Suppressor macrophage treated with lipopolysaccharide for 4 hours (primary cell): Measurements from ENCODE around the gene USP33.
"Not testable (repeated sequence)": the region's sequence is repeated elsewhere in the genome, so short reads cannot be mapped to it uniquely, and the experiment has no call there.

Source experiments
- DNase-seq: peaks from one replicate; pipeline ENCODE4 v3.0.0-alpha.2; 2020

USP33 gene

DNA sequence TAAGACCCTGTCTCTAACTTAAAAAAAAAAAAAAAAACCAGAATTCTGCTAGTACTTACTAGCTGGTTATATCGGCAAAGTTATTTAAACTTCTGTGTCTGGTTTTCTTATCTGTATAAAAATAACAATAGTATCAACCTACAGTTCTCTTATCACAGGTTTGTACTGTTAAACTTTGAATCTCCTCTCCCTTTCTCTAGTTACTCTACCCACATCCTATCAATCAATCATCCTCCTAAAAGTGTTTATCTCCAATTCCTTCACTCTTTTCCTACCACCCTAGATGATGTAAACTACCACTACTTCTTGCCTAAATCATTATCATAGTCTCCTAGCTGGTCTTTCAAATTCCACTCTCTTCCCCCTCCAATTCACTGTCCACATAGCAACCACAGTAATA is 27.6 kb downstream of the USP33 start:
- DNase-seq, result no peak

DNA sequence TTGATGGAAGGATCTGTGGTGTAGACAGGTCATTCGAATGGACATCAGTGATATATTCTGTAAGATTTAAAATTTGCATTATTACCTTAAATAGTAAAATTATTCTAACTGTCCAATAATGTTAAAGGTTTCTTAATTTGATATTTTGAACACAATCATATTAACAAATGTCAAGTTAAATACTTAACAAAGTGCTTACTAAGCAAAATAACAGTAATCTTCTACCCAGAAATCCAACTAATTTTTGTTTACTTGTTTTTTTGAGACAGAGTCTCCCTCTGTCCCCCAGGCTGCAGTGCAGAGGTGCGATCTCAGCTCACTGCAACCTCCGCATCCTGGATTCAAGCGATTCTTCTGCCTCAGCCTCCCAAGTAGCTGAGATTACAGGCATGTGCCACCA is 33.9 kb downstream of the USP33 start:
- no peak for DNase-seq

DNA sequence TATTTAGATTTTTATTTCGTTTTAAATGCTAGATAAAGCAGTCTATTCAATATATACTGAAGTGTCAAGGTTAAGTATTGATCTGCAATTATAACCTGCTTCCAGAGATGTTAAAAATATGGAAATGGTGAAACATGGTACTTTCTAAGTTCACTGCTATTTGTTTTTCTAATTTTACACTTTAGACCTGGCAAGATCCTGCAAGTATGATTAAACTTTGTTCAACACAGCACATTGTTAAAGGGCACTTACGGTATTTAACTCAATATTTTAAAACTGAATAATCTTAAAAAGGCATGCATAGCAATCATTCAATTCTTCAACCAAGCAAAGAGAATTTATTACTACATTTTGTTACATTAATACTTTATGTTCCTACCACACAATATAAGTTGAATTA is 41.5 kb downstream of the USP33 start:
- DNase-seq, result no peak

DNA sequence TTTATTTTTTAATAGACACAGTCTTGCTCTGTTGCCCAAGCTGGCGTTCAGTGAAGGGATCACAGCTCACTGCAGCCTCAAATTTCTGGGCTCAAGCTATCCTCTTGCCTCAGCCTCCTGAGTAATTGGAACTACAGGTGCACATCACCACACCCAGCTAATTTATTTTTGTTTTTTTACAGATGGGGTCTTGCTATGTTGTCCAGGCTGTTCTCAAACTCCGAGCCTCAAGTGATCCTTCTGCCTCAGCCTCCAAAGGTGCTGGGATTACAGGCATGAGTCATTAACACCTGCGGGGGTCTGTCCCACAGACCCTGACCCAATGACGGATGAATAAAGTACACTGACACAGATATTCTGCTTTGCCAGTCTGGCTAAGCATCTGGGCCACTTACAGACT is 43.6 kb downstream of the USP33 start:
- no peak for DNase-seq

DNA sequence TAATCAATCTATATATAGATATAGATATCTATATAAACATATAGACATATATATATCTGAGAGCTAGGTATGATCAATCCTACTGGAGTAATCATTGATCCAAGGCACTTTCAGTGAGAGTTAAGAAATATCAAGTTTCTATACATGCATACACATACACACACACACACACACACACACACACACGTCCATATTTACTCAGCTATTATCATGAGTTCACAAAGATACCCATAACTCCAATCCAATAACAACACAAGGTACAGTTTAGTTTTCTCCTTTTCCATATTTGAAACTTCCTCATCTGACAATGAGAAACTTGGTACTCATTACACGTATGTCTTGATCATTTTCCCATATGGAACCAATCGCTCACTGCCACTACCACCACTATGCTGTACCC is 49.9 kb downstream of the USP33 start:
- no peak for DNase-seq

DNA sequence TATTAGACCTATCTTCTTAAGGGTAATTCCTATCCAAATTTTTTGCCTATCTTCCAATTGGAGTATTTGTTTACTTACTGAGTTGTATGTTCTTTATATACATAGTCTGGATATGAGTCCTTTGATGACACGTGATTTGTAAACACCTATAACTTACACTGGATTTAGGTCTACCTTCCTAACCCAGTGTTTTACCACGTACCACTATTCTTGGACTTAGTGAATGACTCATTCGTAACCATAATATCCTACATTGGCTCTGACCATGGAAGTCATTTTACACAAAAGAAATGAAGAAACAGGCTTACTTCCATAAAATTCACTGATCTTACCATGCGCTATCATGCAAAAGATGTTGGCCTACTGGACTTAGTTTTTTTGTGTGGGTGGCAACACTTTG is 53.3 kb downstream of the USP33 start:
- no peak for DNase-seq

DNA sequence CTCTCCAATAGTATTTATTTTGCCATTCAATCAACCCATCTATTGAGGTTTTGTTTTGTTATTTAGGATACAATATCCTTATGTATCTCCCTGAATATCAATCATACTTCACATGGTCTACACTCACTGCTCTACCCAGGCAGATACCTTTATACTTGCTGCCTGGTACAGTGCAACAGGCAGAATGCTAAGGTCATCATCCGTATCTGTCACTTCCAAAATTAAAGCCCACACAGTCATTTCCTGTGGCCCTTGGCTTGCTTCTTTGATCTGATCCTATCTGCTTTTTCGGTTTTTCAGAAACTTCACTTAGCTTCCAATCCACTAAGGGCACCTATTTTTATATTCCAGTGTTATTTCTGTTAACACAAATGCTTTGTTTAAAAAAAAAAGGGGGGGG is 54.9 kb downstream of the USP33 start:
- DNase-seq, result no peak

DNA sequence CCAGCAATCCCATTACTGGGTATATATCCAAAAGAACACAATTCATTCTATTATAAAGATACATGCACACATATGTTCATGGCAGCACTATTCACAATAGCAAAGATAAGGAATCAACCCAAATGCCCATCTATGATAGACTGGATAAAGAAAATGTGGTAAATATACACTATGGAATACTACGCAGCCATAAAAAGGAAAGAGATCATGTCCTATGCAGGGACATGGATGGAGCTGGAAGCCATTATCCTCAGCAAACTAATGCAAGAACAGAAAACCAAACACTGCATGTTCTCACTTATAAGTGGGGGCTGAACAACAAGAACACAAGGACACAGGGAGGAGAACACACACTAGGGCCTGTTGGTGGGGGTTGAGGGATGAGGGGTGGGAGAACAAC is 60.0 kb downstream of the USP33 start:
- not testable (repeated sequence) for DNase-seq

DNA sequence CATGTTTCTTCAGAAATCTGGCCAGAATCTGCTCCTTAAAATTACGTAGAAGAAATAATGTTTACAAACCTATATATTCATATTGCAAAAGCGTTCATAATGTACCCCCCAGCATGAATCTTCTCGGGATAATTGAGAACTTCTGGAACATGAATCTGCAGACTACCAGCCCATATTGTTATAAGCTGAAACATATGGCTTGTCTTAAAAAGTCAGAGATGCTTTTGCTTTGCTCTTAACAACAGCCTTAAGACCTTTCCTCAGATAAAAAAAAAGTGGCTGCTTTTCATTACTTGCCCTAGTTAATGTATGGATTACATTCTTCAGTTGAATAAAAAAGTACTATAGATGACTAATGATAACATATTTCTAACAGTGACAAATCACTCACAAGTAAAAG is 62.2 kb downstream of the USP33 start:
- DNase-seq, result no peak

DNA sequence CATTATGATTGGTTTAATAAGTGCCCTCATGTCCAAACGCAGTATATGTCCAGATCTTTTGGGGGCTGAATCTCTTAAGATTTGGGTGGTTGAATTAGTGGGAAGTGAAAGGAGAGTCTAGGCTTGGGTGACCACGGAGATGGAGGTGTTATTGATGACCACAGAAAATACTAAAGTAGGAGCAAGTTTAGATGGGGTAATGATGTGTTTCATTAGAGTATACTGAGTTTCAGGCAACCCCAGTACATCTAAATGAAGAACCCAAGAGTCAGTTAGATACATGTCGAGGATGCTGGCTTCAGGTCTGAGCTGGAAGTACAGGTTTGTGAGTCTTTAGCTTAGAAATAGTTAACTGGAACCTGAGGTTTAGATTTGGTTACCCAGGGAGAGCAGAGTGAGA is 70.7 kb downstream of the USP33 start:
- no peak for DNase-seq

DNA sequence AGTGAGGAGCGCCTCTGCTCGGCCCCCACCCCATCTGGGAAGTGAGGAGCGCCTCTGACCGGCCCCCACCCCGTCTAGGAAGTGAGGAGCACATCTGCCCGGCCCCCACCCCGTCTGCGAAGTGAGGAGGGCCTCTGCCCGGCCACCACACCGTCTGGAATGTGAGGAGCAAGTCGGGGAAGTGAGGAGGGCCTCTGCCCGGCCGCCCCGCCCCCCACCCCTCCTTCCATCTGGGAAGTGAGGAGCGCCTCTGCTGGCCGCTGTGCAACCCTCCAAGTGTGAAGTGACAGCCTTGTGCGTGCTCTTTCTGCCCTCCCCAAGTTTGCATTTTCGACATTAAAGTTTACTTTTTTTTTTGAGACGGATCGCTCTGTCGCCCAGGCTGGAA is 72.1 kb downstream of the USP33 start:
- DNase-seq, result no peak

DNA sequence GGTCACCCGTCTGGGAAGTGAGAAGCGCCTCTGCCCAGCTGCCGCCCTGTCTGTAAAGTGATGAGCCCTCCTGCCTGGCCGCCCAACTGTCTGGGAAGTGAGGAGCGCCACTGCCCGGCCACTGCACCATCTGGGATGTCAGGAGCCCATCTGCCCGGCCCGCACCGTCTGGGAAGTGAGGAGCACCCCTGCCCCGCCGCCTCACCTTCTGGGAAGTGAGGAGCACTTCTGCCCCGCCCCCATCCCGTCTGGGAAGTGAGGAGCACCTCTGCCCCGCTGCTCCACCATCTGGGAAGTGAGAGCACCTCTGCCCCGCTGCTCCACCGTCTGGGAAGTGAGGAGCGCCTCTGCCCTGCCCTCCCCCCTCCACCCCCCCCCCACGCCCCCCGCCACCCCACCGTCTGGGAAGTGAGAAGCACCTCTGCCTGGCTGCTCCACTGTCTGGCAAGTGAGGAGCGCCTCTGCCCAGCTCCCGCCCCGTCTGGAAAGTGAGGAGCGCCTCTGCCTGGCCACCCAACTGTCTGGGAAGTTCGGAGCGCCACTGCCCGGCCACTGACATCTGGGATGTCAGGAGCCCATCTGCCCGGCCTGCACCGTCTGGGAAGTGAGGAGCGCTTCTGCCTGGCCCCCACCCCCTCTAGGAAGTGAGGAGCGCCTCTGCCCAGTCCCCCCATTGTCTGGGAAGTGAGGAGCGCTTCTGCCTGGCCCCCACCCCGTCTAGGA is 72.7 kb downstream of the USP33 start:
- no peak for DNase-seq

DNA sequence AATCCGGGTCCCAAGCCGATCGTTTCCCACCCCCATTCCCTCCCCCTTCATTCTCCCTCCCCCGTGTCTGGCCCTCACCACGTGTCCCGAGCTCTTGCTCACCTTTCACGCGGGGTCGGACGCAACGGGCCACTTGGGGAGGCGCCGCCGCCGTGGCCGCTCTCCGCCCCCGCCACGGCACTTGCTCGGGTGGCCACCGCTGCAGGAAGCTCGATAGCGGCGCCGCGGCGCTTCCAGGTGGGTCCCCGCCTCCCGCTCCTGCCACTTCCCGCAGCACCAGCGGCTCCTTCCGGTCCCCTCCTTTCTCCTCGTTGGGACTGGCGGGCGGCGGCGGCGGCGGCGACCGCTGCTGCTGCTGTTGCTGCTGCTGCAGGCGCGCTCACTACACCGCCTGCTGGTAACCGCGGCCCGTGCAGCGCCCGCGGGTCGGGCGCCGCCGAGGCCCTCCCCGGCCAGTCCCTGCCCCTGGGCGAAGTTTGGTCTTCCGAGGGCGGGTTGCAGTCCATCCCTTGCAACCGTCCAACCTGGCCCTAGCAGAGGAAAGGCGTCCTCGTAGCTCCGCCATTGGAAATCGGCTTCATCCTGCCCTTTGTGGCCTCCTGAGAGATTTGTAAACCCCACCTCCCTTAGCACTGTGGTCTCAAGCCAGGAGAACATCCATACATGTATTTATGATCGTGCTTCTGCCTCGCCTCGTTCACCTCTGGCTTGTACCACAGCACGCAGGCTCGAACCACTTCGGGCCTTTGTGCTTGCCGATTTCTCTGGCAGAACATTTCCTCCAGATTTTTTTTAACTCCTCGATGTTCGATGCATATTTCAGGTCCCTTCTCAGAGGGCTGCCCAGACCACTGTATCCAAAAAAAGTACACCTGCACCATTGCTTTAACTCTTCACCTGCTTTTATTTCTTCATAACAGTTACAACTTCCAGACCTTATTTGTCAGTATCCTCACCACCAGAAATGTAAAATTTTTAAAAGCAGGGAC is 76.2 kb downstream of the USP33 start:
- DNase-seq, result peak; percentile 95

DNA sequence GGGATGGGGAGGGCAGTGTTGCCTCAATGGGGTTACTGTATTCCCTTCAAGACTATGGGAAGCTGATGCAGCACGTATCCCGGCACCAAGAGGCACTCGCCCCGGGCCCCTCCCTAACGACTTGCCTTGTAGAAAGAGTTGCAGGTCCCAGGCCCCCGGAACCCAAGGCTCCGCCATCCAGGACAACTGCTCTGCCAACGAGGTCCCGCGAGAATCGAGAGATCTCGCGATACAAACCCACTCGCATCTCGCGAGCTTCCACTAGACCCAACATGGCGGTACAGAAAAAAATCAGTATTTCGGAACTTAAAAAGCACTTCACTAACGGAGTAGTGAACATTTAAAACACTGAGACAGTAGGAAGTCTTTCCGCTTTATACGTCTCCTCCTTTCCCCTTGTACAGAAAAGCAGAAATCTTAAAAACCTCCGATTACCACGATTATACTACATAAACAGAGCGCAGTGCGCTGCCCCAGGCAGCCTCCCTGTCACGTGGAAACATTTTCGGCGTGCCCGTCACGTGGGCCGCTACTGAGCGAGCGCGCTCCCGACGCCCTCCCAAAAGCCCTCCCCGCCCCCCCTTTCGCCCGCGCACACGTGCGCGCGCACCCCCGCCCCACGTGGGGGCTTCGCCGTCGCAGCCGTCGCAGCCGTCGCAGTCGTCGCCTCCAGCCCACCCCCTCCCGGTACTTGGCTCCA is 77.0 kb downstream of the USP33 start, which contains the start of gene ZZZ3:
Gene ZZZ3 (minus strand): TSS at position 199 of the 700 bp plus-strand sequence. CDS start 49,304 bp downstream, outside the sequence.
- peak; percentile 96 for DNase-seq

DNA sequence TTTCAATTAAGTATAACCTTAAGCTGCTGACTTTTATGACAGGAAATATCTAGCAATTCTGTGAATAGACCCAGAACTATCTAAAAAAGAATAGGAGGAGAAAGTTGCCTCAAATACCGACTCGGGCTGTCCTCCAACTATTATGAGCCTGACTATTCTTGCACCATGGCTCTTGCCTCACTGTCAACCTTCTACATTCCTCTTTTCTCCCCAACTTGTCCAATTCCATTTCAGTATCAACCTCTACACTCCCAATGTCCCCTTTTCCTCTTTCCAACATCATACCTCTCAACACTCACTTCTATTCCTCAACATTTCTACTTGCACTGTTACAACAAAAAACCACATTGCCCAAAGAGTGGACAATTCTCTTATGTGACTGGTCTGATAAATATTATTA is 79.5 kb downstream of the USP33 start:
- DNase-seq, result no peak

DNA sequence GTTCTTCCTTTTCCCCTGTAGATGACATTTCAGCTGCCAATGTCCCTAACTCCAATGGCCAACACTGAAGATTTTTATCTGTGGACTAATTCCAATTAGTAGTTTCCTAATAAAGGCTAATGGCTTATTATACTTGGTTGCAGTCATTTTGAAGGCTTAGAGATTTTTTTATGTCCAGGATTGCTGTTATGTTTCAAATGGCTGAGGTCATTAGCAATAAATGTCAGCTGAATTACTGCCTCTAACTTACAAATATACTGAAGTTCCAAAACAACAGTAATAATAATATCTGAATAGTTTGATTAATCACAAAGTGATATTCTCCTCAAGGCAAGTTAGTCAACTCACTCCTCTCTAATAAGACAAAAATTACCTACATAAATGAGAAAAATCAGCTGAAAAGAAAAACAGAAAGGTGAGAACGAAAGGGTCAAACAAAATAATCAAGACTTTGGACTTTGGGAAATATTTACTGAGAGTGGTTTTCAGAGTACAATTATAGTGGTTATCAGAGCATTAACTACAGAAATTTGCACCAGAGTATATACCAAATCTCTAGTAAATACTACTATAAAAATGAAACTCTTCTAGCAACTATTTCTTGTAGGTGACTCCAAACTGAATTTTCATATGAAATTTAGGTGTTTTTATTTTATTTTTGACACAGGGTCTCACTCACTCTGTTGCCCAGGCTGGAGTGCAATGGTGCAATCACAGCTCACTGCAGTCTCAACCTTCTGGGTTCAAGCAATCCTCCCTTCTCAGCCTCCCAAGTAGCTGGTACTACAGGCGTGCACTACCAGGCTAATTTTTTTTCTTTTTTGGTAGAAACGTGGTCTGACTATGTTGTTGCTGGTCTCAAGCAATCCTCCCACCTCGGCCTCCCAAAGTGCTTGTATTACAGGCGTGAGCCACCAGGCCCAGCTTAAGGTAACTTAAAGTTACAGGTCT is 80.7 kb downstream of the USP33 start:
- no peak for DNase-seq

DNA sequence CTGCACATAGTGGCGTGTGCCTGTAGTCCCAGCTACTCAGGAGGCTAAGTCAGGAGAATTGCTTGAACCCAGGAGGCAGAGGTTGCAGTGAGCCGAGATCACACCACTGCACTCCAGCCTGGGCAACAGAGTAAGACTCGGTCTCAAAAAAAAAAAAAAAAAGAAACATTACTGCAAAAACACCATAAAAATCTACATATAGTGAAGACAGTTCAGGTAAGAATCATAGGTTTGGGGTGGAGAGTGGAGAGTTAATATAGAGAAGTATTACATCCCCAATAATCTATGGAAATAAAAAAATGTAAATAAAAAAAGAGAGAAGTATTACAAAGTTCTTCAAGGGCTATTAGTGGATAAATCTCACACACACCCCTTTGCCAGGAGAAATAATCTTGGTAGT is 84.8 kb downstream of the USP33 start:
- not testable (repeated sequence) for DNase-seq

DNA sequence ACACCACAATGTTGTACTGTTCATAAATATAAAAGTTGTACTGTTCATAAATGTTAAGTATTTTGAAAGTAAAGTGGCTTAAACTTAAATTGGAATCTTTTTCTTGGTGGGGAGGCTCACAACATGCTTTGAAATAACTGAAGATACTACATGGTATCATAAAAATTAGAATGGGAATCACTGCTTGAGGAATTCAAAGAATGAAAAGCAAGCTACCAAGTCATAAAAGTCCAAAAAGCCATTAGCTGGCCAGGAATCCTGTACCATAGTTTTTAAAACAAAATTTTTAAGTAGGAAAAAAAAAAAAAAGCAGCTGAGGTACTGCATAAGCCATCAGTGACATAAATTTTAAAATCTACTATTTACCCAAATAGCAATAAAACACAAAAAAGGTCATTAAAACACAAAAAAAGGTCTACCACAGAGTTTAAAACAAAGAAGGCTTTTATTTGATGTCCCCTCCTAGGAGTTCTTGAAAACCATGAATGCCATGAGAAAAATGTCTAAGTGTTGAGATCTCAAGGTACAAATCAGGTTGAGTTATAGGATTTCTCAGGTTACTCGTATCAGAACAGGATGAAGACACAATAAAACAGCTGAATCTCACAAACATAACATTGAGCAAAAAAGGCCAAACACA is 85.8 kb downstream of the USP33 start:
- no peak for DNase-seq

DNA sequence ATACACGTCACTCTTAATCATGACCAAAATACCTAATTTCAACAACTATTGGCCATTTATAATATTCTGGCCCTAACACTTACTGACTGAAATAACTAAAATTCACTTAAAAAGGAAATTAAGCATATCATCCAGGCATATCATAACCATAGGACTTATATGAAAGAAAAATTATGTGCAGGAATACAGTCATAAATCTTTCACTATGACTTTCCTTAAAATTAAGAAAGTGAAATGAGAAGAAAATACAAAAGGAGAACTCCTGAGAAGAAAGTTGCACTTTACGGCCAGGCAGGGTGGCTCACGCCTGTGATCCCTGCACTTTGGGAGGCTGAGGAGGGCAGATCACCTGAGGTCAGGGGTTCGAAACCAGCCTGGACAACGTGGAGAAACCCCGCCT is 86.6 kb downstream of the USP33 start:
- no peak for DNase-seq

DNA sequence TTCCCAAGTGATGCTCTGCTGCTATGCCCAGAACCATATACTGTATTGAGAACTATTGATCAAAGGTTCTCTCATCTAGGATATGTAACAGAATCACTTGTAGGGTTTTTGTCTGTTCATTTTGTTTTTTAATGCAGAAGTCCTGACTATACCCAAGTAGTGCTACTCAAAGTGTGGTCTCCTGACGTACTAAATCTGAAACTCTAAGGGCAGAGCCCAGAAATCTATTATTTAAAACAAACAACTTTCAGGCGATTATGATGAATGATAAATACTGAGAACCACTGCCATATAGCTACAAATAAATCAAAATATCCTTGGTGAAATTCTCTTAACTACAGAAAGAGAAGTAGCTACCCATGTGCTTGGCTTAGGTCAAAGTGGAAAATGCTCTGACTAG is 87.3 kb downstream of the USP33 start:
- no peak for DNase-seq

DNA sequence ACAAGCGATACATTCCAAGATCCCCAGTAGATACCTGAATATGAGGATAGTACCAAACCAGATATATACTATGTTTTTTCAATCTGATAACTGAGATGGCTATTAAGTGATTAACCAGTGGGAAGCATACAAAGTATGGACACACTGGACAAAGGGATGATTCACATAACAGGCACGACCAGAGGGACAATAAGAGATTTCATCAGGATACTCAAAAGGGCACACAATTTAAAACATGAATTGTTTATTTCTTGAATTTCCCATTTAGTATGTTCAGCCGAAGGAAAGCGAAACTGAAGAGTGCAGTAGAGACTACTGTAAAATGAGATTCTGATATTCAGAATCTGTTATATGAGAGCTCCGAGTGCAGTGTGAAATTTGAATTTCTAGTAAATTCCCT is 87.8 kb downstream of the USP33 start:
- DNase-seq, result peak; percentile 17

DNA sequence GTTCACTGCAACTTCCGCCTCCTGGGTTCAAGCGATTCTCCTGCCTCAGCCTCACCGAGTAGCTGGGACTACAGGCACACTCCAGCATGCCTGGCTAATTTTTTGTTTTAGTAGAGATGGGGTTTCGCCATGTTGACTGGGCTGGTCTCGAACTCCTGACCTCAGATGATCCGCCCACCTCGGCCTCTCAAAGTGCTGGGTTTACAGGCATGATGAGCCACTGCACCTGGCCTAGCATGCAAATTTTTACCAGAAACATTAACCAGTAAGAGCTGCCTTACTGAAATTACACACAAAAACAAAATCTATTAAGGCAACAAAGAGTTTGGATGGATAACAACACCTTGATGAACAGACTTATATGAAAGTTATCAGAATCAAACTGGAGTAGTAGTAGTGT is 89.3 kb downstream of the USP33 start:
- no peak for DNase-seq
